ENCODE data around the gene FRMPD3.
"Not testable (repeated sequence)": the region's sequence is repeated elsewhere in the genome, so short reads cannot be mapped to it uniquely, and the experiment has no call there.

FRMPD3 gene

DNA sequence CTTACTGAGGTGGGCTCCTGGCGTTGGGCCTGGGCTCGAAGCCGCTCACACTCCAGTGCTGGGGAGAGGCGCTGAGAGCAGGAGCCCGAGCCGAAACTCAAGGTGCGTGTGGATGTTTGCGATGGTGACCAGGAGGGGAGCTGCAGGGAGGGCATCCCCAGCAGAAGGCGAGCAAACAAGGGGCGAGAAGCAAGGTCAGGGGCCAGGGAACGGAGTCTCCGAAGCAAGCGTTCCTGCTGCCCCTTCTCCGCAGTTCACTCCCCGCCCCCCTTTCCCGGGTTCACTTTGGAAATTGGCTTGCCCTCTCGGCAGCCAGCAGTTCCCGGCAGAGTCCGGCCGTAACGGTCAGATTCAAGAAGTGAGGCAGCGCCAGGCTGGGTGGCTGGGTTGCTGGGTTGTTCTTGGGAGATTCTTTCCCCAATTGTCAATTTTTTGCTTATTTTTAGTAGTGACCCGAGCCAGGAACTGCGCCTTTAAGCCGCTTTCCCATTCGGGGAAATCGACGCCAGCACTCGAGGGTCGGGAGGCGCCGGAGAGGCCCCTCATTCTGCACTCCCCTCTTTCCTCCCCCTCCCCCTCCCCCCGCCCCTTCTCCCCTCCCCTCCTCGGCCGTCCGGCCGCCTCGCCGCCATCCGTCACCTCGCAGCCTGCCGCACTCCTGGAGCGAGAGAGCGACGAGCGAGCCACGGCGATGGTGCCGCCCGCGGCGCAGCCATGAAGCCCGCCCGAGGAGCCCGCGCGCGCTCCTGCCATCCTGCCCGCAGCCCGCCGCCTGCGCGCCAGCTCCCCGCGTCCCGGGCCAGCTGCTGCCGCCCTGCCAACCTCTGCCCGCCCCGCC lies at the start of gene FRMPD3:
TSS of gene FRMPD3 (plus strand) at position 655 of the 838 bp plus-strand sequence. CDS start 76,937 bp downstream, outside the sequence.
- DNase-seq = peak; percentile 43

DNA sequence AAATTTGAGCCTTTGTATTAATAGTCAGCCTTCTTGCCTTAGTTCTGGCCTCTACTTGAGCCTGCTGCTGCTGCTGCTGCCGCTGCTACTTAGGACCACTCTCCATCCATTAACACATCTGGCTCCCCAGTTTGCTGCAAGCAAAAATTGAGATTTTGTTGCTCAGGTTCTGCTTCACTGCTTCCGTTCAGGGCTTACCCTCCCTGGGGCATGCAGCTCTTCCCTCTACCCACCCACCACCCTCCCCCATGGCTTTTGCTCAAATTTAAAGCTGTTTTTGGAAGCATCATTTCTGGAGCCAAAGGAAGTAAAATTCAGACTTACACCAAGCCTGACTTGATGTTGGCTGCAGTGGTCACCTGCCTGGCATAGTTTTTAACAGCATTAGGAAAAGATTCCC lies 28.9 kb upstream of the FRMPD3 start:
- no peak for DNase-seq

DNA sequence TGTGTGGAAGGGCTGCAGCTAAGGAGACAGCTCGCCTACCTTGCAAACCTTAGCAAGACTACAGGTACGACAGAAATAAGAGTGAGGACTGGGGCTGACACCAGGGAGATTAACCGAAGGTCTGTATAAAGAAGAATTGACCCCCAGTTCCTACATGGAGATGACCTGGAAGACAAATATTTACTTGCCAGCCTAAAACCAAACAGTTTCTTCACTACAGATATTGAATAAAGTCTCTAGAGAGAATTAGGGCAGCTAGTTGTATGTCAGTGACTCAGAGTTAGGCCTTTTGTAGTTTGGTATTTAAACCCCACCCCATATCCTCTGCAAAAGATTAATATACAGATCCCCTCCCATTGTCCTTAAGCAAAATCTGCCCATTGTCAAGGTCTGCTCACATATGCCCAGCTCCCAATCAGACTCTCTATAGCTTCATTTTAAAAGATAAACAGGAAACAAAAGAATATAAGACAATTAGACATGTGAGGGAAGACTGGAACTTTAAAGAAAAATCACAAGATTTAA lies 28.1 kb upstream of the FRMPD3 start:
- DNase-seq = no peak

DNA sequence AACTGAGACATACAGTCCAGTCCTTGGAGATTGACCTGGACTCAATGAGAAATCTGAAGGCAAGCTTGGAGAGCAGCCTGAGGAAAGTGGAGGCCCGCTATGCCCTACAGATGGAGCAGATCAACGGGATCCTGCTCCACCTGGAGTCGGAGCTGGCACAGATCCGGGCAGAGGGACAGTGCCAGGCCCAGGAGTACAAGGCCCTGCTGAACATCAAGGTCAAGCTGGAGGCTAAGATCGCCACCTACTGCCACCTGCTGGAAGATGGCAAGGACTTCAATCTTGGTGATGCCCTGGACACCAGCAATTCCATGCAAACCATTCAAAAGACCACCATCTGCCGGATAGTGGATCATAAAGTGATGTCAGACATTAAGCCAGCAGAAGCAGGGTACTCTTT lies 20.4 kb upstream of the FRMPD3 start:
- DNase-seq = no peak

DNA sequence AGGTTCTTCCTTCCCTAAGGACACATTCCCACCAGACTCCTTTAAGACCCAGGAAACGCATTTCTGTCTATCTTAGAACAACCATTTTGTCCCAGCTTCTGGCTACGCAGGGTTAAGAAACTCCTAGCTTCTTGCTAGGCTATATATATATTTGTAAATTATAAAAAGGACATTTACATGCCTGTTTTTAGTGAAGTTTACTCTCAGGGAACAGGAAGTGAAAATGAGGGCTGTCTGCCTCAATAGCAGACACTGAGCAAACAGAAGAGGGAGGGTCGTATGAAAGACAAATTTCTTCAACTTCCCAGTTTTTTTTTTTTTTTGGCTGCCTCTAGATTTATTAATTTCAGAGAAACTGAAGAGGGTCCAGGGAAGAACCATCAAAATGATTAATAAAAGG lies 9.3 kb upstream of the FRMPD3 start:
- no peak for DNase-seq

GRCh38 chrX:107440692-107441091 lies 8.8 kb upstream of the FRMPD3 start:
- no peak for DNase-seq

DNA sequence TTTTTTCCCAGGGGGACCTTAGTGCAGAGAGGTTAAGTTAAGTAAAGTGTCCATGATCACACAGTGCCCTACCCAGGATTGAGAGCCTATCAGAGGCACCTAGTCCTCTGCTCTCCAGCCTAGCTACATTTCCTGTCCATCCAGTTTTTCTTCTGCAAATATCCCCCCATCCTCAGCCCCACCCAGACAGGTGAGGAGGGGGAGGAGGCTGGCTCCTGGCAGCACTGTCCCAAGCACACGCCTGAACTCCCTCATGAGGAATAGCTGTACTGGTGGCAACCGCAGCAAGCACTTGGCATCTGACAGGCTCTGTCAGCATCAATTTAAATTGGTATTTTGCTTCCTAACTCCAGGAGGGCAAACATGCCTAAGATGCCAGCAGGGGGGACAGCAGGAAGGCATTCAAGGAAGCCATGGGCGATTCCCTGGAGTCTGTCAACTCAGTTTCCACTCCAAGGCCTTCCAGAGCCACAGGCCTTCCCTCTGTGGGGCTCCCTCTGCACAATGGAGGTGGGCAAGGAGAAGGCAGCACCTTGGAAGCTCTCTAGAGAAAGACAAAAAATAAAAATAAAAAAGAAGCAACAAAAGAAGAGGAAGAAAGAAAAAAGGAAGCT lies 6.4 kb upstream of the FRMPD3 start:
- DNase-seq = no peak

DNA sequence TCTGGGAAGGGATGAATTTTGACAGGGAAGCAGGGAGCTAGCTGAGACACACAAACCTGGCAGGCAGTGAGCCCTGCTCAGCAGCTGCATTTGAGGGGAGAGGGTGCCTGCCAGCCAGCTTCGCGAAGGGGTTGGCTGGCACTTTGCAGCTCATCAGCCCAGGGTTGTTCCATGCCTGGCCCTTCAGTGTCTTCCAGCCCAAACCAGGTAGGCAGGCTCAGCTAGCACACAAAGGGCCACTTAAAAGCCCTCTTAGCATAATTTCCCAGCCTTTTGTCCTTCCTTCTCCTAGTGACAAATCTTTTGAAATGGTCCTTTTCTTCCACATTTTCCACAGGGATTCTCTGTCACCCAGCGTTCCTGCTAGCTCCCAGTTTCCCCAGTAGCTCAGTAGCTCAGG lies 4.3 kb upstream of the FRMPD3 start:
- no peak for DNase-seq

GRCh38 chrX:107445631-107446030 lies 3.8 kb upstream of the FRMPD3 start:
- DNase-seq = no peak

GRCh38 chrX:107447642-107448041 lies 1.8 kb upstream of the FRMPD3 start:
- DNase-seq = no peak

GRCh38 chrX:107448625-107448997 lies 841 bp upstream of the FRMPD3 start:
- DNase-seq = no peak

- DNase-seq = peak; percentile 56
These were observed 1.5 kb downstream of the FRMPD3 start for GRCh38 chrX:107450823-107451509.

DNA sequence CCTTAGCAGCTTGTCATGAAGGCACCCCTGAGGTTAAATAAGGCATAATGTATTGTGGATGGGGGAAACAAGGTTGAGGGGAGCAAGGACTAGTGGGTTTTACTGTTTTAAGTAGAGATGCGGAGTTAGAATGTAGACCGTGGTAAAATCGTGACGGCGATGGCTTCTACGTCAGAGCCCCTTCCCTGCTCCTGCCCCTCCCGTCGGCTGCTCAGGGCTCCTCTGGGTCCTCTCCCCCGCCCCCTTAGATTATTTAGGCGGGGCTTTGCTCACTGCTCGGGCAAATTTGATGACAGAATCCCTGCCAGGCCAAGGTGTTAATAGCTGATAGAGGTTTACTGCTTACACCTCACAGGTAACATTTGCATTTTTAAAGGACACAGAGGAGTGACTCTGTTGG lies 2.3 kb downstream of the FRMPD3 start:
- no peak for DNase-seq

DNA sequence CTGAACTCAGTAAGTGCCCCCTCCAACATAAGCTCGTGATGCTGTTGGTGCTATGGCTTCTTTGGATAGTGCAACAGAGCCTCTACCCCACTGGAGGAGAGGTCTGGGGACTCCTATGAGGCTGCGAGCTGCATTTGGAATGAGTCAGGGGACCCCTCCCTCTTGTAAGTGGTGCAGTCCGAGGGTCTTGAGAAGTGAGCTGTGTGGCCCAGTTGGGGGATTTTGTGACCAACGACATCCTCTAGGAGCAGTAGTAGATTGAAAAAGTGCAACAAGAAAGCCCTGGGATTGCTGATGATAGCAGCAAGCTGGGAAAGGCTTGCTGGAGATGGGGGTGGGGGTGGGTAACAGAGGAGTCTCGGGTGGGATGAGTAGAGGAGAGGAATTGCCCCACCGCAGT lies 3.1 kb downstream of the FRMPD3 start:
- no peak for DNase-seq

DNA sequence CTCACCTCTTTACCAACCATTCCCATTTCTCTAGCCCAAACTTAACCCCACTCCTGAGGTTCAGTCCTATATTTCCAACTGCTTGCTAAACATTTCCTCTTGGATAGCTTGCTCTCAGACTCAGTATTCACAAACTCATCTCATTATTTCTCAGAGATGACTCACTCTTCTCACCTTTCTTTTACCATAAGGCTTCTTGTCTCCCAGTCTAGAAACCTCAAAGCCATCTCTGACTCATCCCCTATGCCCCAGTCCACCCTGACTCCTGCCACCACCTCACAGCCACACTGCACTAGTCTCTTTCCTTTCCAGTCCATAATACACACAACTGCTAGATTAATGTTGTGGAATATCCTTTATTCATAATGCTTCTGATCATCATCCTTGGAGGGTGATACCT lies 4.8 kb downstream of the FRMPD3 start:
- DNase-seq = no peak

- no peak for DNase-seq
These were observed 7.8 kb downstream of the FRMPD3 start for GRCh38 chrX:107457289-107457688.

GRCh38 chrX:107465932-107466620 lies 16.6 kb downstream of the FRMPD3 start:
- DNase-seq = no peak

GRCh38 chrX:107467271-107467670 lies 17.8 kb downstream of the FRMPD3 start:
- no peak for DNase-seq

- no peak for DNase-seq
These were observed 20.7 kb downstream of the FRMPD3 start for GRCh38 chrX:107470198-107470597.

GRCh38 chrX:107470971-107471370 lies 21.5 kb downstream of the FRMPD3 start:
- DNase-seq = no peak

DNA sequence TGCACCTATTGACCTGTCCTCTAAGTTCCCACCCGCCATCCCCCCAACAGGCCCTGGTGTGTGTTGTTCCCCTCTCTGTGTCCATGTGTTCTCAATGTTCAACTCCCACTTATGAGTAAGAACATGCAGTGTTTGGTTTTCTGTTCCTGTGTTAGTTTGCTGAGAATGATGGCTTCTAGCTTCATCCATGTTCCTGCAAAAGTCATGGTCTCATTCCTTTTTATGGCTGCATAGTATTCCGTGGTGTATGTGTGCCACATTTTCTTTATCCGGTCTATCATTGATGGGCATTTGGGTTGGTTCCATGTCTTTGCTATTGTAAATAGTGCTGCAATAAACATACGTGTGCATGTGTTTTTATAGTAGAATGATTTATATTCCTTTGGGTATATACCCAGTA lies 22.0 kb downstream of the FRMPD3 start:
- DNase-seq = not testable (repeated sequence)

- no peak for DNase-seq
These were observed 28.0 kb downstream of the FRMPD3 start for GRCh38 chrX:107477406-107477805.

- DNase-seq = no peak
These were observed 30.8 kb downstream of the FRMPD3 start for GRCh38 chrX:107480272-107480671.
